A204.1 (cell line): Measurements from ENCODE around the gene HOXA5.

ENCODE experiments used
- FAIRE-seq: peaks from 2 replicates; lab custom pipeline; 2012; peaks lifted over from hg19 to GRCh38; lab: Jason Lieb, UNC

The HOXA5 gene

DNA sequence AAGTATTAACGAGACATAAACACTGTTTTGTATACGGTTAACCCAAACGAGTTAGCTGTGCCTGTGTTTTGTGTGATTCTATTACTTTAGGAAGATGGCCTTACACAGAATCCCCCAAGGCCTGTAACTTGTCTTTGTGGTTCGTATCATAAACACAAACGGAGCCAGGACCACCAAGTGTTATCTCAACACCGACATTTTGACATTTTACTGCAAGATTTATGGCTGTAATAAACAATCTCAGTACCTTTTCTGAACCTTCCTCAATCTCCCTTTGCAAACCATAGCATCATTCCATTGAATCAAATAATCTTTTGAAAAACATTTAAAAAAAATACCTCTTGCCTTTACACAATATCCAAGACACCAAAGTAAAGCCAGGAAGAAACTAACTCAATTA lies 10.5 kb downstream of the HOXA5 start:
- no peak for FAIRE-seq

- FAIRE-seq, result no peak
These were observed 11.3 kb downstream of the HOXA5 start for GRCh38 chr7:27132214-27132613.

DNA sequence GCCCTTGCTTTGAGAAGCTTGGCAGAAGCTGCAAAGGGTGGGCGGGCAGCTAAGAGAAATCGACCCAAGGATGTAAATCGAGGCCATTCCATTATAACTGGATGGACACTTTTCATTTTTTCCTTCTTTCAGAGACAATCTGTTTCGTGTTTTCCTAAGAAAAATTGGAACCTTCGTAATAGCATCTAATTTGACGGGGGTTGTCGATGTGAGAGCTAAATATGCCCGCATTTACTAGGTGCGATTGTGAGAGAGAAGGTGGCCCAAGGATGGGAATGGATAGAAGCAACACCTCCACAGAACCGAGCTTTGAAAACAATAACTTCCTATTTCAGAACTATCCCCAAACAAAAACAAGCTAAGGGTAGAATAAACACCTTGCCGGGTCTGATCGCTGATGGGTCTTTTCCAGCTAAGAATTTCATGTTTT lies 12.1 kb downstream of the HOXA5 start:
- FAIRE-seq, result no peak

GRCh38 chr7:27130540-27131389 lies 12.7 kb downstream of the HOXA5 start, which contains the start of gene HOXA4:
HOXA4 (minus strand) TSS chr7:27130757; CDS start chr7:27130733, 24 bp downstream.
- FAIRE-seq, result no peak

- FAIRE-seq, result no peak
These were observed 13.5 kb downstream of the HOXA5 start for GRCh38 chr7:27129729-27130539.

GRCh38 chr7:27128776-27129728 lies 14.4 kb downstream of the HOXA5 start:
- FAIRE-seq, result no peak

DNA sequence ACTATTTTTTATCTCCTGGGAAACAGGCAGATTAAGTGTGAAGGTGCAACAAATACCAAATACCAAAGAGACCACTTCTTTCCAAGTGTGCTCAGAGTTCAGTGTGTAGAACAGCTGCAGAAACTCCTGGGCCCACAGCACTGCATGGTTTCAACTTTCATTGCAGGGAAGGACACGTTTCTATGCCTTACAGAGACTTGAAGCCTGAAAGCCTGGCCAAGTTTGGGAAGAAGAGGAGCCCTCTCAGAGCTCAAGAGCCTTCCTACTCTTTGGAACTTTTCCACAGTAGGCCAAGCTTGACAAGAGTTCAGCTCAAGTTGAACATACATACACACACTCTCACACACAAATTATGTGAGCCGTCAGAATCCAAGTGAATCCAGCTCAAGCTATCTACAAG lies 15.4 kb downstream of the HOXA5 start:
- no peak for FAIRE-seq

DNA sequence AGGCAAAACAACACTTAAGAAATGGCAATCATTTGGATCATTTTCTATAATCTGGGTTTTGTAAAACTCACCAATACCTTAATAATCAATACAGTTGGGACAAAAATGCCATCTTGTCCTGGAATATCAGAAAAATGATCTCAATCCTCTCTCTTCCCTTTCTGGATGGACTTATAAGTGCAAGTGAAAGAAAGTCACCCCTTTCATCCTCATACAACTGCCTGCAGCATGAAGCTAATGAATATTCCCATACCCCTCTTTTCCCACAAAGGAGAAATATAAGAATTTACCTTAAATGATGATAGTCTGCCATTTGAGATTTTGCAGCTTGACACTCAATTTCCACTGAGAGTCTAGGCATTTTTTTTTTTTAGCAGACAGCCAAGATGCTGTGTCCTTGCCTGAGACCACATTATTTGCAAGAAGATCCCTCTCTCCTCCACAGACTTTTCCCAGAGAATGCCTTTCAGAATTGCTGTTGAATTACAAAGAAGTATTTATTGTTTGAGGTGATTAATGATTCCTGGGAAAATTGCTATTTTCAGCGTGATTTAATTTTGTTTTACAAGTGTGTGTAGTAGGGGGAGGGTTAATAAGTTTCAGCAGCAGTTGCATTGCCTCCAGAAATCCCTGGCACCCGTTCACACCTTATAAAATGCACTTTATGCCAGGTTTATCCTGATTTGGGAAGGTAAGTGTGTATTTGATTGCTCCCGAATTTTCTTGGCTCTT lies 16.7 kb downstream of the HOXA5 start:
- FAIRE-seq, result no peak

DNA sequence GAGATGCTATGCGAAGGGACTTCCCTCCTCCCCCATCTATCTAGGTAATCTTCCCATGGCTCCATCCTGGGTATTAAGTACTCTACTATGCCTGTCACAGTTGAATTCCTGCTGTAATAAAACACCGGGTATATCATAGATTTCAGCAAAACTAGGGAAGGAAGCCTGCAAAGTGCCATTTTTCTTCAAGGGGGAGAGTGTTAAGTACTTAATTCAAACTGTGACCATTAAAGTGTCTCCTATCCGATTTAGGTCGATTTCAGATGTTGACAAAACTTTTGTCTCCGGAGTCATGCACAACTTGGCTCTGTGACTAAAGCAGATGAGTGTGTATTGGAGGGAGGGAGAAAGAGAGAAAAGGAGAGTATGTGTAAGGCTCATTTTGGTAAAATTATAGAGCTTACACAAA lies 17.5 kb downstream of the HOXA5 start:
- no peak for FAIRE-seq

- FAIRE-seq, result no peak
These were observed 18.4 kb downstream of the HOXA5 start for GRCh38 chr7:27124902-27125689.

GRCh38 chr7:27124096-27124901 lies 19.2 kb downstream of the HOXA5 start:
- no peak for FAIRE-seq

- FAIRE-seq, result no peak
These were observed 19.9 kb downstream of the HOXA5 start for GRCh38 chr7:27123477-27124053.

- FAIRE-seq, result no peak
These were observed 20.4 kb downstream of the HOXA5 start for GRCh38 chr7:27123007-27123476.

- FAIRE-seq, result no peak
These were observed 21.2 kb downstream of the HOXA5 start for GRCh38 chr7:27122077-27122910.

- no peak for FAIRE-seq
These were observed 21.8 kb downstream of the HOXA5 start for GRCh38 chr7:27121684-27122076.

GRCh38 chr7:27119412-27119911 lies 24.0 kb downstream of the HOXA5 start:
- no peak for FAIRE-seq

- no peak for FAIRE-seq
These were observed 24.9 kb downstream of the HOXA5 start for GRCh38 chr7:27118580-27118979.

DNA sequence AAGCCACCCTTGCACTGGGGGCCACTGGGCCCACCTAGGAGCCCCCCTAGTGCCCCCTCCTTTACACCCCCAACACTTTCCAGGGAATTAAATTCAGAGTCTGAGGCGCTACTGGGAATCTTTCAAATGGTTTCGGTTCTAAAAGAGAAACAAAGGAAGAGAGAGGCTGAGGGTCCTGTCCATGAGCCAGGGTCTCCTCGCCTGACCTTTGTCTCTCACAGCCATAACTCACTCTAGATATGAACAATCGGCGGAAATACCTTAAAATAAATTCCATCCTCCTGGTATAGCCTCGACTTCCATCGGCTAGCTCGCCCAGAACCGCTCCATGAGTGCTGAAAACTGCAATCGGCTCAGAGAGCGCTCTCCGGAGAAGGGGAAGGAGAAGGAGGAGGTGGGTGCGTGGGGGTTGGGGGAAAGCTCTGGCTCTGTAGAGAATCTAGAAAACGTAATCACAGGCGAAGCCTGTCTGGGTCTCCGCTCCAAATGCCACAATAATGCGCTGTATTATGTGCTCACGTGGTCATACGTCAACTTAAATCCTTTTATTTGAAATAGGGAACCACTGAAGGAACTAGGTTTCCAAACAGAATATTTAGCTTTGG lies 25.5 kb downstream of the HOXA5 start:
- no peak for FAIRE-seq
